Neural crest cell (in vitro differentiated cells): ENCODE data around the gene LIMS2. TPM values are rescaled to one million over a fixed set of nuclear protein-coding genes. Genes with fewer than 3 reads are reported as not detected.

Experiments
- DNase-seq: peaks from one replicate; pipeline ENCODE4 v3.0.0; 2021; ENCODE audit warnings: low read depth, mixed read lengths, low spot score
- H3K27ac Mint-ChIP-seq: one replicate; pipeline ENCODE4 v1.8.0; 2021; ENCODE audit warnings: mild to moderate bottlenecking, mixed read lengths; ENCODE audit not compliant: unreplicated experiment
- H3K27me3 Mint-ChIP-seq: 2 replicates; pipeline ENCODE4 v1.8.0; 2021; ENCODE audit warnings: low read depth, mild to moderate bottlenecking, mixed read lengths
- H3K36me3 Mint-ChIP-seq: 2 replicates; pipeline ENCODE4 v1.8.0; 2021; ENCODE audit warnings: low read depth, mild to moderate bottlenecking, mixed read lengths
- H3K4me1 Mint-ChIP-seq: 2 replicates; pipeline ENCODE4 v1.8.0; 2021; ENCODE audit warnings: mixed read lengths
- H3K4me3 Mint-ChIP-seq: one replicate; pipeline ENCODE4 v1.8.0; 2021; ENCODE audit warnings: mild to moderate bottlenecking, mixed read lengths
- H3K9me3 Mint-ChIP-seq: 2 replicates; pipeline ENCODE4 v1.8.0; 2021; ENCODE audit warnings: mixed read lengths
- CTCF ChIP-seq: fragments of 200-600 bp; sonication (generic); conservative IDR thresholded peaks from 2 replicates; pipeline ENCODE4 v1.5.0; 2021; ENCODE audit warnings: antibody characterized with exemption, mild to moderate bottlenecking
- total RNA-seq: library from RNA; stranded (reverse); gene quantifications from 2 replicates; pipeline ENCODE4 v1.2.1, GENCODE V29; 2021

Gene LIMS2
- total RNA-seq, 1 donor from 2014 or later = 7.6 TPM

- peaks cover 14% of the 10 kb centered on the region for H3K36me3 Mint-ChIP-seq
- peaks cover 10% of the 10 kb centered on the region for H3K4me1 Mint-ChIP-seq
- H3K4me3 Mint-ChIP-seq = no peak overlapping the region
- TF ChIP-seq CTCF = no peak
- no peaks in the 10 kb centered on the region for H3K9me3 Mint-ChIP-seq
- no peak overlapping the region for H3K27ac Mint-ChIP-seq
- DNase-seq = no peak
- H3K27me3 Mint-ChIP-seq = no peaks in the 10 kb centered on the region
Observed at GRCh38 chr2:127719301-127720218, 44.2 kb upstream of the LIMS2 start.

GRCh38 chr2:127718271-127718670, 42.9 kb upstream of the LIMS2 start:
- Mint-ChIP-seq H3K4me3 (no peak overlapping the region), H3K27me3 (no peaks in the 10 kb centered on the region), H3K27ac (no peak overlapping the region), H3K9me3 (no peaks in the 10 kb centered on the region), H3K4me1 (peaks cover 10% of the 10 kb centered on the region), H3K36me3 (peaks cover 14% of the 10 kb centered on the region)
- no peak for TF ChIP-seq CTCF
- DNase-seq = no peak

GRCh38 chr2:127715778-127716449, 40.6 kb upstream of the LIMS2 start:
- Mint-ChIP-seq H3K4me3 (no peak overlapping the region), H3K36me3 (peaks cover 7% of the 10 kb centered on the region), H3K4me1 (peaks cover 10% of the 10 kb centered on the region), H3K27ac (peak overlapping the region; percentile 92), H3K27me3 (no peaks in the 10 kb centered on the region), H3K9me3 (no peaks in the 10 kb centered on the region)
- TF ChIP-seq CTCF = no peak
- no peak for DNase-seq

GRCh38 chr2:127713562-127713961, 38.2 kb upstream of the LIMS2 start:
- Mint-ChIP-seq H3K27ac (no peak overlapping the region), H3K36me3 (peaks cover 3% of the 10 kb centered on the region), H3K4me1 (peaks cover 10% of the 10 kb centered on the region), H3K27me3 (no peaks in the 10 kb centered on the region), H3K9me3 (no peaks in the 10 kb centered on the region), H3K4me3 (no peak overlapping the region)
- DNase-seq = no peak
- TF ChIP-seq CTCF = no peak

- TF ChIP-seq CTCF = no peak
- Mint-ChIP-seq H3K9me3 (no peaks in the 10 kb centered on the region), H3K4me1 (peaks cover 10% of the 10 kb centered on the region), H3K27me3 (no peaks in the 10 kb centered on the region), H3K27ac (no peak overlapping the region), H3K36me3 (peaks cover 3% of the 10 kb centered on the region), H3K4me3 (no peak overlapping the region)
- DNase-seq = no peak
Observed at GRCh38 chr2:127712999-127713398, 37.7 kb upstream of the LIMS2 start.
